ENCODE measurements around the gene KSR1. TPM values are rescaled to one million over a fixed set of nuclear protein-coding genes. Genes with fewer than 3 reads are reported as not detected.
A peak's percentile ranks its signal among the peaks of the same experiment; 100 is the strongest.

The KSR1 gene
- total and polyA plus RNA-seq, 9 of the 15 experiments (the other 6 are each of a cell fraction or from before 2014, with no cell fraction given): 1.4 to 51.7 (median 18.4) TPM

DNA sequence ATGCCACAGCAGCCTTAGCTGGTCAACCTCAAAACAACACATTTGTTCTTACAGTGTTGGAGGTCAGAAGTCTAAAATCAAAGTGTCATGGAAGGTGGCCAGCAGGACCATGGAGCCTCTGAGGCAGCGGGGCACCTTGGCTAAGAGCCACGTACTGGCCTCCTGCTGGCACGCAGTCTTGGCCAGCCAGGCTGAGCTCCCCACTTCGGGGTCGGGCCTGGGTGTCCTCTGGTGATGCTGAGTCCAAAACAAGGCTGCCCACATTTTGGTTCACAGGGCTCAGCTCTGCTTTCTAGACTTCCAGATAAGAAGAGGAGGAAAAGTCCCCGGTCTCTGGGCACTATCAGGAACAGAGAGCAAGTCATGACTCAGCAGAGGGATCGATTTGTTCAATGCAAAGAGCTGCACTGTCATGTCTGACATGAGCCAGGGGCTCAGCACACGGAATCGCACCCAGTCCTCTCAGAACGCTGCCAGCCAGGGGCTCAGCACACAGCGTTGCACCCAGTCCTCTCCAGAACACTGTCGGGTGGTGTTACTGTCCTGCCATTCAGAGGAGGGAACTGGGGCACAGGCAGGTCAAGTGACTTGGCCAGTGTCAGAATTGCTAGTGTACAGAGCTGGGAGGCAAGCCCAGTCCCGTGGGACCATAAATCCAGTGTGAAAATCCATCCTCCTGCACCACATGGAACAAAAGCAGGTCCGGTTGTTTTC, 177.2 kb downstream of the KSR1 start (continued):
- TF ChIP-seq, protein P1, sequence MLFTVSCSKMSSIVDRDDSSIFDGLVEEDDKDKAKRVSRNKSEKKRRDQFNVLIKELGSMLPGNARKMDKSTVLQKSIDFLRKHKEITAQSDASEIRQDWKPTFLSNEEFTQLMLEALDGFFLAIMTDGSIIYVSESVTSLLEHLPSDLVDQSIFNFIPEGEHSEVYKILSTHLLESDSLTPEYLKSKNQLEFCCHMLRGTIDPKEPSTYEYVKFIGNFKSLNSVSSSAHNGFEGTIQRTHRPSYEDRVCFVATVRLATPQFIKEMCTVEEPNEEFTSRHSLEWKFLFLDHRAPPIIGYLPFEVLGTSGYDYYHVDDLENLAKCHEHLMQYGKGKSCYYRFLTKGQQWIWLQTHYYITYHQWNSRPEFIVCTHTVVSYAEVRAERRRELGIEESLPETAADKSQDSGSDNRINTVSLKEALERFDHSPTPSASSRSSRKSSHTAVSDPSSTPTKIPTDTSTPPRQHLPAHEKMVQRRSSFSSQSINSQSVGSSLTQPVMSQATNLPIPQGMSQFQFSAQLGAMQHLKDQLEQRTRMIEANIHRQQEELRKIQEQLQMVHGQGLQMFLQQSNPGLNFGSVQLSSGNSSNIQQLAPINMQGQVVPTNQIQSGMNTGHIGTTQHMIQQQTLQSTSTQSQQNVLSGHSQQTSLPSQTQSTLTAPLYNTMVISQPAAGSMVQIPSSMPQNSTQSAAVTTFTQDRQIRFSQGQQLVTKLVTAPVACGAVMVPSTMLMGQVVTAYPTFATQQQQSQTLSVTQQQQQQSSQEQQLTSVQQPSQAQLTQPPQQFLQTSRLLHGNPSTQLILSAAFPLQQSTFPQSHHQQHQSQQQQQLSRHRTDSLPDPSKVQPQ (CRISPR knock-in tag; IDR thresholded peaks at IDR 0.05; ENCODE audit: borderline replicate concordance): no peak
- TF ChIP-seq ZNF165 (CRISPR knock-in tag; IDR thresholded peaks at IDR 0.05; ENCODE audit: borderline replicate concordance) (no peak), PHF21A (IDR thresholded peaks at IDR 0.05; ENCODE audit: borderline replicate concordance, low read depth) (no peak), BDP1 (IDR thresholded peaks at IDR 0.05; ENCODE audit: insufficient read depth, insufficient read length) (no peak), TRIM28 (IDR thresholded peaks at IDR 0.05) (no peak), MAFK (IDR thresholded peaks at IDR 0.05; ENCODE audit: low read length) (peak; percentile 84), RBM25 (IDR thresholded peaks at IDR 0.05; ENCODE audit: low read depth, low read length, severe bottlenecking) (no peak)
- TF ChIP-seq, protein P2, sequence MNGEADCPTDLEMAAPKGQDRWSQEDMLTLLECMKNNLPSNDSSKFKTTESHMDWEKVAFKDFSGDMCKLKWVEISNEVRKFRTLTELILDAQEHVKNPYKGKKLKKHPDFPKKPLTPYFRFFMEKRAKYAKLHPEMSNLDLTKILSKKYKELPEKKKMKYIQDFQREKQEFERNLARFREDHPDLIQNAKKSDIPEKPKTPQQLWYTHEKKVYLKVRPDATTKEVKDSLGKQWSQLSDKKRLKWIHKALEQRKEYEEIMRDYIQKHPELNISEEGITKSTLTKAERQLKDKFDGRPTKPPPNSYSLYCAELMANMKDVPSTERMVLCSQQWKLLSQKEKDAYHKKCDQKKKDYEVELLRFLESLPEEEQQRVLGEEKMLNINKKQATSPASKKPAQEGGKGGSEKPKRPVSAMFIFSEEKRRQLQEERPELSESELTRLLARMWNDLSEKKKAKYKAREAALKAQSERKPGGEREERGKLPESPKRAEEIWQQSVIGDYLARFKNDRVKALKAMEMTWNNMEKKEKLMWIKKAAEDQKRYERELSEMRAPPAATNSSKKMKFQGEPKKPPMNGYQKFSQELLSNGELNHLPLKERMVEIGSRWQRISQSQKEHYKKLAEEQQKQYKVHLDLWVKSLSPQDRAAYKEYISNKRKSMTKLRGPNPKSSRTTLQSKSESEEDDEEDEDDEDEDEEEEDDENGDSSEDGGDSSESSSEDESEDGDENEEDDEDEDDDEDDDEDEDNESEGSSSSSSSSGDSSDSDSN (IDR thresholded peaks at IDR 0.05; ENCODE audit: borderline replicate concordance in 1 of 2, low read depth in 2 of 2, low read length in 2 of 2): no peak
